B cell (primary cell): ENCODE measurements around the gene FUT9. TPM values are rescaled to one million over a fixed set of nuclear protein-coding genes. Genes with fewer than 3 reads are reported as not detected.

Experiments
- ATAC-seq: fragments of 200-7000 bp; cut with Tn5 transposase; one replicate; pipeline ENCODE4 v1.10.0; 2021; ENCODE audit warnings: low read depth, mild to moderate bottlenecking, moderate number of reproducible peaks, moderate library complexity
- CTCF ChIA-PET: fragments of 350-600 bp; sonication (Branson Sonifier 250); formaldehyde crosslinking; loops from one replicate; lab custom pipeline; 2021; ENCODE audit warnings: antibody characterized with exemption, inconsistent platforms; lab: Charles Lee
- POLR2A ChIA-PET: fragments of 350-600 bp; sonication (Branson Sonifier 250); formaldehyde crosslinking; loops from one replicate; lab custom pipeline; 2021; ENCODE audit warnings: antibody characterized with exemption; lab: Charles Lee
- DNase-seq: peaks from one replicate; pipeline ENCODE4 v3.0.0; 2013
- H2AFZ ChIP-seq: 2 replicates; pipeline ENCODE4 v1.6.1; 2012; ENCODE audit warnings: mild to moderate bottlenecking, low read depth, low read length; ENCODE audit not compliant: insufficient read depth, poor library complexity, severe bottlenecking
- H3K27ac ChIP-seq, 2 donors: 1 replicate in 1 of 2; 2 replicates in 1 of 2; pipeline ENCODE4 v1.5.1; 2012 to 2013; ENCODE audit warnings: low read length in 2 of 2, mild to moderate bottlenecking in 2 of 2, moderate library complexity in 1 of 2
- H3K27me3 ChIP-seq, 4 experiments: fragments of 200-600 bp in 1 of 4; sonication (generic) in 1 of 4; replicated peaks in 1 of 4; 1 replicate in 2 of 4; 2 replicates in 2 of 4; pipeline versions ENCODE4 v1.6.1 to v1.7.0; 2013 to 2016; ENCODE audit warnings: low read length in 3 of 4, mild to moderate bottlenecking in 2 of 4, mixed read lengths in 1 of 4, moderate library complexity in 1 of 4; ENCODE audit not compliant: insufficient read depth in 4 of 4, control insufficient read depth in 3 of 4; ENCODE audit errors: control extremely low read depth in 1 of 4
- H3K36me3 ChIP-seq, 2 experiments: replicated peaks in 1 of 2; 1 replicate in 1 of 2; 2 replicates in 1 of 2; pipeline versions ENCODE4 v1.6.1 to v1.7.1; 2013; ENCODE audit warnings: low read length in 1 of 2; ENCODE audit not compliant: insufficient read depth in 2 of 2, control insufficient read depth in 1 of 2; ENCODE audit errors: control extremely low read depth in 1 of 2, extremely low read depth in 1 of 2
- H3K4me1 ChIP-seq, 2 donors: fragments of 200-600 bp in 1 of 2; sonication (generic) in 1 of 2; 1 replicate in 1 of 2; 2 replicates in 1 of 2; pipeline versions ENCODE4 v1.5.1 to v1.6.1; 2013 to 2017; ENCODE audit warnings: low read length in 2 of 2; ENCODE audit not compliant: control insufficient read depth in 2 of 2, insufficient read depth in 2 of 2
- H3K4me2 ChIP-seq: replicated peaks from 2 replicates; pipeline ENCODE3; 2012; ENCODE audit warnings: mild to moderate bottlenecking, low read depth, low read length; ENCODE audit not compliant: poor library complexity, severe bottlenecking
- H3K4me3 ChIP-seq, 5 experiments: fragments of 200-600 bp in 1 of 5; sonication (generic) in 1 of 5; 1 replicate in 3 of 5; 2 replicates in 2 of 5; pipeline versions ENCODE4 v1.5.1 to v1.7.0; 2011 to 2016; ENCODE audit warnings: low read length in 4 of 5, mild to moderate bottlenecking in 4 of 5, low read depth in 2 of 5, control low read depth in 1 of 5, moderate library complexity in 1 of 5; ENCODE audit not compliant: insufficient read depth in 1 of 5; ENCODE audit errors: control extremely low read depth in 1 of 5, extremely low read depth in 1 of 5
- H3K79me2 ChIP-seq: fragments of 200-600 bp; sonication (generic); one replicate; pipeline ENCODE4 v1.6.0; 2016; ENCODE audit warnings: low read length; ENCODE audit not compliant: control insufficient read depth, insufficient read depth
- H3K9ac ChIP-seq: fragments of 200-600 bp; sonication (generic); 2 replicates; pipeline ENCODE4 v1.6.1; 2017; ENCODE audit warnings: mild to moderate bottlenecking, low read length, moderate library complexity
- H3K9me3 ChIP-seq, 3 donors: one replicate each; pipeline versions ENCODE4 v1.6.1 to v1.7.1; 2013; ENCODE audit warnings: low read length in 2 of 3; ENCODE audit not compliant: control insufficient read depth in 2 of 3, insufficient read depth in 1 of 3; ENCODE audit errors: control extremely low read depth in 1 of 3
- H4K20me1 ChIP-seq: 2 replicates; pipeline ENCODE4 v1.6.0; 2012; ENCODE audit warnings: mild to moderate bottlenecking, low read length; ENCODE audit not compliant: insufficient read depth, control insufficient read depth, poor library complexity, severe bottlenecking
- H3K27ac Mint-ChIP-seq: one replicate; pipeline ENCODE4 v1.8.0; 2021; ENCODE audit warnings: mixed read lengths
- H3K27me3 Mint-ChIP-seq: one replicate; pipeline ENCODE4 v1.8.0; 2021; ENCODE audit warnings: mixed read lengths
- H3K4me1 Mint-ChIP-seq: one replicate; pipeline ENCODE4 v1.8.0; 2021; ENCODE audit warnings: mixed read lengths
- H3K4me3 Mint-ChIP-seq: one replicate; pipeline ENCODE4 v1.8.0; 2021; ENCODE audit warnings: mixed read lengths
- H3K9me3 Mint-ChIP-seq: one replicate; pipeline ENCODE4 v1.8.0; 2022; ENCODE audit warnings: mixed read lengths; ENCODE audit not compliant: insufficient read depth
- CTCF ChIP-seq: fragments of 200-600 bp; IDR thresholded peaks from one replicate; pipeline ENCODE4 v1.8.0; 2022; ENCODE audit warnings: antibody characterized with exemption, mild to moderate bottlenecking
- EZH2 ChIP-seq: IDR thresholded peaks from 2 replicates; pipeline ENCODE4 v1.6.1; 2012; ENCODE audit warnings: borderline replicate concordance, low read depth, mild to moderate bottlenecking, moderate library complexity, low read length; ENCODE audit not compliant: insufficient read depth, poor library complexity, severe bottlenecking
- WGBS: methylation state at CpG from one replicate; pipeline ENCODE4 v1.1.5; 2013; ENCODE audit warnings: missing lambda C conversion rate; ENCODE audit not compliant: insufficient coverage; 5-methylcytosine and 5-hydroxymethylcytosine counted together
- intact Hi-C: fragments of 100-400 bp; cut with micrococcal nuclease; formaldehyde crosslinking; loops from one replicate; pipeline ENCODE4 v1.10.0; 2022
- polyA plus RNA-seq: library from polyadenylated mRNA; depleted of rRNA; stranded (reverse); fragments of >200 nt; gene quantifications from 2 replicates; pipeline ENCODE4 v1.2.3, GENCODE V29; 2012
- total RNA-seq, 2 donors: library from RNA; stranded (reverse); fragments of 120-200 nt in 1 of 2; gene quantifications; 1 replicate in 1 of 2; 2 replicates in 1 of 2; pipeline versions ENCODE4 v1.2.3 to v1.2.4, GENCODE V29; 2013 to 2022

The FUT9 gene
- total and polyA plus RNA-seq, 2 donors (not counting 1 experiment from before 2014, with no cell fraction given): not detected

GRCh38 chr6:96032661-96033060, 16.9 kb downstream of the FUT9 start:
- ChIA-PET POLR2A (no interaction called here), CTCF (no interaction called here)
- ATAC-seq (no peak), DNase-seq (no peak)
- H3K27me3 ChIP-seq: no peaks in the 10 kb centered on the region
- no peak for TF ChIP-seq EZH2
- no peak for TF ChIP-seq CTCF
- no peaks in the 10 kb centered on the region for H3K36me3 ChIP-seq
- H4K20me1 ChIP-seq: no peaks in the 10 kb centered on the region
- no peaks in the 10 kb centered on the region for H3K4me1 Mint-ChIP-seq
- H3K9me3 Mint-ChIP-seq: no peaks in the 10 kb centered on the region
- no peaks in the 10 kb centered on the region for H3K27me3 Mint-ChIP-seq
- H3K27ac ChIP-seq: no peak overlapping the region
- no CpG with 5 or more reads among the region's 7 CpGs for WGBS
- no peak overlapping the region for H3K9ac ChIP-seq
- H3K4me2 ChIP-seq: no peak overlapping the region
- no peaks in the 10 kb centered on the region for H3K9me3 ChIP-seq
- no peak overlapping the region for H2AFZ ChIP-seq
- no peak overlapping the region for H3K27ac Mint-ChIP-seq
- no peak overlapping the region for H3K4me3 ChIP-seq
- intact Hi-C loops: no loop called here
- H3K79me2 ChIP-seq: no peaks in the 10 kb centered on the region
- no peak overlapping the region for H3K4me3 Mint-ChIP-seq
- H3K4me1 ChIP-seq: no peaks in the 10 kb centered on the region

- ChIA-PET POLR2A (no interaction called here), CTCF (no interaction called here)
- Histone ChIP-seq H3K79me2 (no peaks in the 10 kb centered on the region), H3K9ac (no peak overlapping the region), H3K4me3 (no peak overlapping the region), H2AFZ (no peak overlapping the region), H3K4me1 (no peaks in the 10 kb centered on the region), H3K9me3 (no peaks in the 10 kb centered on the region), H3K27ac (no peak overlapping the region), H4K20me1 (no peaks in the 10 kb centered on the region), H3K27me3 (no peaks in the 10 kb centered on the region), H3K36me3 (no peaks in the 10 kb centered on the region), H3K4me2 (no peak overlapping the region)
- ATAC-seq: no peak
- Mint-ChIP-seq H3K4me1 (no peaks in the 10 kb centered on the region), H3K9me3 (no peaks in the 10 kb centered on the region), H3K4me3 (no peak overlapping the region), H3K27me3 (no peaks in the 10 kb centered on the region), H3K27ac (no peak overlapping the region)
- TF ChIP-seq EZH2: no peak
- TF ChIP-seq CTCF: no peak
- no peak for DNase-seq
- intact Hi-C loops: no loop called here
Observed at GRCh38 chr6:96051555-96051954, 35.8 kb downstream of the FUT9 start.
